OCI-LY7 (cell line): Measurements from ENCODE around the gene RAPGEF4. TPM values are rescaled to one million over a fixed set of nuclear protein-coding genes. Genes with fewer than 3 reads are reported as not detected.

Experiments used
- BruUV-seq: library from RNA; stranded (reverse); fragments of 400-500 nt; replicated peaks from 2 replicates; lab custom pipeline; 2021; lab: Mats Ljungman, UMichigan
- CTCF ChIA-PET: fragments of 300-600 bp; sonication (Branson Sonifier 250); formaldehyde crosslinking; loops from one replicate; lab custom pipeline; 2022; ENCODE audit warnings: antibody characterized with exemption; ENCODE audit not compliant: unreplicated experiment; lab: Charles Lee
- POLR2A ChIA-PET: fragments of 300-600 bp; sonication (Branson Sonifier 250); formaldehyde crosslinking; loops from one replicate; lab custom pipeline; 2022; ENCODE audit warnings: antibody characterized with exemption; lab: Charles Lee
- DNase-seq: peaks from one replicate; pipeline ENCODE4 v3.0.0-alpha.2; 2015; ENCODE audit warnings: low spot score
- H2AFZ ChIP-seq: fragments of 200-600 bp; sonication (generic), shearing (Covaris generic); 2 replicates; pipeline ENCODE4 v1.6.1; 2014; ENCODE audit warnings: mild to moderate bottlenecking, antibody characterized with exemption, low read length, moderate library complexity
- H3K27ac ChIP-seq: fragments of 200-600 bp; sonication (generic); 2 replicates; pipeline ENCODE4 v1.5.1; 2014; ENCODE audit warnings: mixed run types, low read depth, mild to moderate bottlenecking, moderate library complexity, low read length, inconsistent platforms; ENCODE audit not compliant: poor library complexity, severe bottlenecking
- H3K36me3 ChIP-seq: fragments of 200-600 bp; sonication (generic); 2 replicates; pipeline ENCODE4 v1.6.1; 2014; ENCODE audit warnings: mild to moderate bottlenecking, antibody characterized with exemption, low read length, moderate library complexity, mixed read lengths; ENCODE audit not compliant: insufficient read depth
- H3K4me1 ChIP-seq: fragments of 200-600 bp; sonication (generic); 2 replicates; pipeline ENCODE4 v1.5.1; 2014; ENCODE audit warnings: mild to moderate bottlenecking, low read length; ENCODE audit not compliant: insufficient read depth, poor library complexity, severe bottlenecking
- H3K4me2 ChIP-seq: fragments of 200-600 bp; sonication (generic); 2 replicates; pipeline ENCODE4 v1.6.1; 2014; ENCODE audit warnings: mild to moderate bottlenecking, low read length
- H3K4me3 ChIP-seq: fragments of 200-600 bp; sonication (generic); 2 replicates; pipeline ENCODE4 v1.5.1; 2014; ENCODE audit warnings: mild to moderate bottlenecking, low read depth, low read length; ENCODE audit not compliant: poor library complexity, severe bottlenecking
- H3K79me2 ChIP-seq: fragments of 200-600 bp; sonication (generic); 2 replicates; pipeline ENCODE4 v1.6.1; 2016; ENCODE audit warnings: low read depth, mild to moderate bottlenecking, low read length, moderate library complexity, mixed read lengths; ENCODE audit not compliant: insufficient read depth
- H3K9me2 ChIP-seq: fragments of 200-600 bp; sonication (generic); 2 replicates; pipeline ENCODE4 v1.6.1; 2016; ENCODE audit warnings: mild to moderate bottlenecking, low read length, mixed read lengths; ENCODE audit not compliant: insufficient read depth
- H3K9me3 ChIP-seq: fragments of 200-600 bp; sonication (generic); 2 replicates; pipeline ENCODE4 v1.6.1; 2014; ENCODE audit warnings: mild to moderate bottlenecking, mixed run types, low read length, mixed read lengths
- H4K20me1 ChIP-seq: fragments of 200-600 bp; sonication (generic); 2 replicates; pipeline ENCODE4 v1.6.1; 2014; ENCODE audit warnings: mild to moderate bottlenecking, antibody characterized with exemption, low read length, moderate library complexity, mixed read lengths; ENCODE audit not compliant: insufficient read depth
- EZH2phosphoT487 ChIP-seq: fragments of 200-600 bp; sonication (generic); IDR thresholded peaks from 2 replicates; pipeline ENCODE4 v1.6.1; 2018; ENCODE audit warnings: low read depth, borderline replicate concordance, mild to moderate bottlenecking, mixed run types, antibody characterized with exemption, low read length, moderate library complexity, mixed read lengths
- intact Hi-C: fragments of 100-400 bp; cut with micrococcal nuclease; formaldehyde crosslinking; loops from one replicate; pipeline ENCODE4 v1.10.0; 2022; ENCODE audit not compliant: unreplicated experiment
- total RNA-seq, 2 experiments: library from RNA; depleted of rRNA in 1 of 2; stranded (reverse); fragments of >200 nt in 1 of 2; shearing (Covaris generic) in 1 of 2; gene quantifications; 2 replicates each; pipeline ENCODE4 v1.2.3, GENCODE V29; 2014 to 2022
- TF ChIP-seq, protein P1 (sequence below): fragments of 200-600 bp; sonication (generic); conservative IDR thresholded peaks from 2 replicates; pipeline ENCODE4 v1.5.1; 2014; ENCODE audit warnings: mild to moderate bottlenecking, antibody characterized with exemption, low read length, moderate library complexity, mixed read lengths

The RAPGEF4 gene
- total RNA-seq, 2 experiments from 2014 or later: 0.22 to 0.55 TPM

DNA sequence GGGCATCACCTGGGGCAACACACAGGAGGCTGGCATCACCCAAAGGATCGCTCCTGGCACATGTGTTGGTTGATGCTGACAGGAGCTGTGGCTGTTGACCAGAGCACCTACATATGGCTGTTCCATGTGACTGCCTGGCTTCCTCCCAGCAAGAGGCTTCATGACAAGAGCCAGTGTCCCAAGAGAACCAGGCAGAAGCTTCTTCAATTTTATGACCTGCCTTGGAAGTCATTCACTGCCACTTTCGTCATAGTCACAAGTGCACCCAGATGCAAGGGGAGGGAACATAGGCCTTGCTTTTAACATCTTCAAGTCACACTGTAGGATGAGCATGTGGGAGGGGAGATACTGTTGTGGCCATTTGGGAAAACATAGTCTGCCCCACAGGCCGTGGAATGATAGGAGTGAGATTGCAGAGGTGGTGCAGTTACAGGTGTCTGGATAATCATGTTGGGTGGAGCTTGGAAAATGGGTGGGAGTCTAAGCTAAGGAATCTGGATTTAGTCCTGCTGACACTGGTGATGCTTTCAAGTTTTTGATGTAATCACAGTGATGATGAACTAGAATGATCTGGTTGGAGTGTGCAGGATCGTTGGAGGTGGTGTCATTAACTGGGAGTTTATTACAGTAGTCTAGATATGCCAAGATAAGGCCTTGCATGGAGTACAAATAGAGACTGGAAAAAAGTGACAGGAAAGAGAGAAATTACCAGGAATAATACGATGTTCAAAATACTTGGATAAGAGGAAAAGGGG is 107.0 kb downstream of the RAPGEF4 start:
- intact Hi-C loops: no loop called here
- TF ChIP-seq EZH2phosphoT487: no peak
- TF ChIP-seq, protein P1, sequence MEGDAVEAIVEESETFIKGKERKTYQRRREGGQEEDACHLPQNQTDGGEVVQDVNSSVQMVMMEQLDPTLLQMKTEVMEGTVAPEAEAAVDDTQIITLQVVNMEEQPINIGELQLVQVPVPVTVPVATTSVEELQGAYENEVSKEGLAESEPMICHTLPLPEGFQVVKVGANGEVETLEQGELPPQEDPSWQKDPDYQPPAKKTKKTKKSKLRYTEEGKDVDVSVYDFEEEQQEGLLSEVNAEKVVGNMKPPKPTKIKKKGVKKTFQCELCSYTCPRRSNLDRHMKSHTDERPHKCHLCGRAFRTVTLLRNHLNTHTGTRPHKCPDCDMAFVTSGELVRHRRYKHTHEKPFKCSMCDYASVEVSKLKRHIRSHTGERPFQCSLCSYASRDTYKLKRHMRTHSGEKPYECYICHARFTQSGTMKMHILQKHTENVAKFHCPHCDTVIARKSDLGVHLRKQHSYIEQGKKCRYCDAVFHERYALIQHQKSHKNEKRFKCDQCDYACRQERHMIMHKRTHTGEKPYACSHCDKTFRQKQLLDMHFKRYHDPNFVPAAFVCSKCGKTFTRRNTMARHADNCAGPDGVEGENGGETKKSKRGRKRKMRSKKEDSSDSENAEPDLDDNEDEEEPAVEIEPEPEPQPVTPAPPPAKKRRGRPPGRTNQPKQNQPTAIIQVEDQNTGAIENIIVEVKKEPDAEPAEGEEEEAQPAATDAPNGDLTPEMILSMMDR: no peak
- Histone ChIP-seq H3K9me3 (no peaks in the 10 kb centered on the region), H3K27ac (no peak overlapping the region), H3K9me2 (no peaks in the 10 kb centered on the region), H3K4me3 (no peak overlapping the region), H3K4me2 (no peak overlapping the region), H2AFZ (no peak overlapping the region), H3K79me2 (no peaks in the 10 kb centered on the region), H3K36me3 (no peaks in the 10 kb centered on the region), H4K20me1 (no peaks in the 10 kb centered on the region), H3K4me1 (no peaks in the 10 kb centered on the region)
- ChIA-PET POLR2A (no interaction called here), CTCF (no interaction called here)
- no TSS peak for BruUV-seq
- no peak for DNase-seq

DNA sequence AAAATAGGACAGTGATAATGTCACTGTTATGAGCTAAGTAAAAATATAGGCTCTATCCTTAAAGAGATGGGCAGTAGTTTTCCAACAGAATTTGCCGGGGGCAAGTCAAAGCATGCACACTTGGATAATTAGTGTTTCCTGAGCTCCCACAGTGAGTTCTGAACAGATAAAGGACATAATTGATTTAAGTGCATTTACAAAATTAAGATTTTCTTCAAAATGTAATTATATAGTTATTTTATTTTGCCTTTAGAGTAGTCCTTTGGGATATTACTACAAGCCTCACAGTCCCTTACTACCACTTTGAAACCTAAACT is 107.6 kb downstream of the RAPGEF4 start:
- Histone ChIP-seq H4K20me1 (no peaks in the 10 kb centered on the region), H3K9me3 (no peaks in the 10 kb centered on the region), H3K4me3 (no peak overlapping the region), H3K4me2 (no peak overlapping the region), H2AFZ (no peak overlapping the region), H3K79me2 (no peaks in the 10 kb centered on the region), H3K9me2 (no peaks in the 10 kb centered on the region), H3K4me1 (no peaks in the 10 kb centered on the region), H3K36me3 (no peaks in the 10 kb centered on the region), H3K27ac (no peak overlapping the region)
- CTCF ChIA-PET: no interaction called here
- no peak for TF ChIP-seq EZH2phosphoT487
- TF ChIP-seq, protein P1: no peak
- POLR2A ChIA-PET: no interaction called here
- no TSS peak for BruUV-seq
- no peak for DNase-seq
- intact Hi-C loops: no loop called here

DNA sequence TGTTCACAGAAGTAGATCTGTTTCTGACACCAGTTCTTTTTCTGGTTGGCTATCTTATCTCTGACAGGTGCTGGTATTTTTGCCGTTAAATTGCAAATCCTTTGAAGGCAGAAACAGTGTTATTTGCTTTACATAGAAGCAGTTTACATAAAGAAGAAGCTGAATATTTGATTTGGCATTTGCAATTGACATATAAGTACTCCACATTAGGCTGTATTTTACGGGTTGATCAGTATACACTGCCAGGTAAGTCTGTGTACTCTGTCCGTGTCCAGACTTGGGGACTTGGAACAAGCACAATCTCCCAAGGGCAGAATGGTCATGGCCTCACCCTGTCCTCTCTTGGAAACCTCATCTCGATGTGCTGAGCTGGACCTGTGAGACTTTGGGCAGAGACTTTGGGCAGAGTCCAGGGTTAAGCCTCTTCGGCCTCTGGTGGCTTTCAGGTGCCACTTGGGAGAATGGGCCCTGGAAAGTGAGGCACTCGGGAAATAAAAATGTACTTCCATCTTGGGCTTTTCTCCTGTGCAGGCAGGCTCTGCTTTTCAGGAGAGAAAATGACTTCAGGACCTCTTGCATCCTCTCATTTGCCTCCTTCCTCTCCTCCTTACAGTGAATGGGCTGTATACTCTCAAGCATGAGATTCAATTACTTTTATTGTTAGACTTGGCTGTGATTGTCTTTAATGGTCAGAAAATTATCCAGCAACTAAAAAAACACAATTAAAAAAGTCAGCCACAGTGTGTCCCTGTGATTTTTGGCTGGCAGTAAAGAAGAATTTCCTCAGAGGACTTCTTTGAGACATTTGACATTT is 108.5 kb downstream of the RAPGEF4 start:
- Histone ChIP-seq H3K4me1 (no peaks in the 10 kb centered on the region), H3K27ac (no peak overlapping the region), H3K36me3 (no peaks in the 10 kb centered on the region), H2AFZ (no peak overlapping the region), H3K4me2 (no peak overlapping the region), H3K79me2 (no peaks in the 10 kb centered on the region), H3K9me2 (no peaks in the 10 kb centered on the region), H3K9me3 (no peaks in the 10 kb centered on the region), H4K20me1 (no peaks in the 10 kb centered on the region), H3K4me3 (no peak overlapping the region)
- POLR2A ChIA-PET: no interaction called here
- no TSS peak for BruUV-seq
- no peak for DNase-seq
- intact Hi-C loops: no loop called here
- CTCF ChIA-PET: no interaction called here
- TF ChIP-seq, protein P1: no peak
- TF ChIP-seq EZH2phosphoT487: no peak
